PC-9 (cell line): ENCODE results near the gene AQP2.

Experiments
- EZH2 ChIP-seq: fragments of 200-600 bp; sonication (generic); IDR thresholded peaks from 2 replicates; pipeline ENCODE4 v1.8.0; 2017; ENCODE audit warnings: antibody characterized with exemption, low read depth
- TF ChIP-seq, protein P1 (sequence below): fragments of 200-600 bp; sonication (generic); conservative IDR thresholded peaks from 2 replicates; pipeline ENCODE4 v1.6.1; 2017; ENCODE audit warnings: mixed run types, antibody characterized with exemption, mild to moderate bottlenecking, moderate library complexity

DNA sequence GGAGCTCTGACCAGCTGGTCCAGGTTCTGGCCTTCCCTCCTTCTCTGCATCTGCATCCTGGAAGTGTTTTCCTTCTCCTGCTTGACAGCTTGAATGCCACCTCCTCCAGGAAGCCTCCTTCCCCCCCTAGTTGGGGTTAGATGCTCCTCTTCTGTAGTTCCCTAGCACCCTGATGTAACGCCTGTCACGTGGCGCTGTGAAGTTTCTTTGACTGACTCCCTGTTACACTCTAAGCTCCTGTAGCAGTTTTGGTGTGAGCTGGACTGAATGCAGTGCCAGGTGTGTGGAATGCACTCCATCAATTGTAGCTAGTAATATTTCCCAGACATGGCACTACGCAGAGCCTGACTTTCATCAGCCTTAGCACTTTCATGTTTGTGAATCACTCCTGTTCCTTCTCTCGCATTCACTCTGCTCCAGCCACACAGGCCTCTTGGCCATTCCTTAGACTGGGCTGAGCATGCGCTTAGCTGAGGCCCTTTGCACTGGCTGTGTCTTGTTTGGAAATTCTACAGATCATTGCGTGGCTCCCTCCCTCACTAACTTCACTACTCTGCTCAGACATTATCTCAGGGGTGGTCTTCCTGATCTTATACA, 44.7 kb upstream of the AQP2 start:
- TF ChIP-seq, protein P1, sequence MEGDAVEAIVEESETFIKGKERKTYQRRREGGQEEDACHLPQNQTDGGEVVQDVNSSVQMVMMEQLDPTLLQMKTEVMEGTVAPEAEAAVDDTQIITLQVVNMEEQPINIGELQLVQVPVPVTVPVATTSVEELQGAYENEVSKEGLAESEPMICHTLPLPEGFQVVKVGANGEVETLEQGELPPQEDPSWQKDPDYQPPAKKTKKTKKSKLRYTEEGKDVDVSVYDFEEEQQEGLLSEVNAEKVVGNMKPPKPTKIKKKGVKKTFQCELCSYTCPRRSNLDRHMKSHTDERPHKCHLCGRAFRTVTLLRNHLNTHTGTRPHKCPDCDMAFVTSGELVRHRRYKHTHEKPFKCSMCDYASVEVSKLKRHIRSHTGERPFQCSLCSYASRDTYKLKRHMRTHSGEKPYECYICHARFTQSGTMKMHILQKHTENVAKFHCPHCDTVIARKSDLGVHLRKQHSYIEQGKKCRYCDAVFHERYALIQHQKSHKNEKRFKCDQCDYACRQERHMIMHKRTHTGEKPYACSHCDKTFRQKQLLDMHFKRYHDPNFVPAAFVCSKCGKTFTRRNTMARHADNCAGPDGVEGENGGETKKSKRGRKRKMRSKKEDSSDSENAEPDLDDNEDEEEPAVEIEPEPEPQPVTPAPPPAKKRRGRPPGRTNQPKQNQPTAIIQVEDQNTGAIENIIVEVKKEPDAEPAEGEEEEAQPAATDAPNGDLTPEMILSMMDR: no peak
- TF ChIP-seq EZH2: no peak
